ENCODE data around the gene EIPR1.
"Not testable (repeated sequence)": the region's sequence is repeated elsewhere in the genome, so short reads cannot be mapped to it uniquely, and the experiment has no call there.

Gene EIPR1

DNA sequence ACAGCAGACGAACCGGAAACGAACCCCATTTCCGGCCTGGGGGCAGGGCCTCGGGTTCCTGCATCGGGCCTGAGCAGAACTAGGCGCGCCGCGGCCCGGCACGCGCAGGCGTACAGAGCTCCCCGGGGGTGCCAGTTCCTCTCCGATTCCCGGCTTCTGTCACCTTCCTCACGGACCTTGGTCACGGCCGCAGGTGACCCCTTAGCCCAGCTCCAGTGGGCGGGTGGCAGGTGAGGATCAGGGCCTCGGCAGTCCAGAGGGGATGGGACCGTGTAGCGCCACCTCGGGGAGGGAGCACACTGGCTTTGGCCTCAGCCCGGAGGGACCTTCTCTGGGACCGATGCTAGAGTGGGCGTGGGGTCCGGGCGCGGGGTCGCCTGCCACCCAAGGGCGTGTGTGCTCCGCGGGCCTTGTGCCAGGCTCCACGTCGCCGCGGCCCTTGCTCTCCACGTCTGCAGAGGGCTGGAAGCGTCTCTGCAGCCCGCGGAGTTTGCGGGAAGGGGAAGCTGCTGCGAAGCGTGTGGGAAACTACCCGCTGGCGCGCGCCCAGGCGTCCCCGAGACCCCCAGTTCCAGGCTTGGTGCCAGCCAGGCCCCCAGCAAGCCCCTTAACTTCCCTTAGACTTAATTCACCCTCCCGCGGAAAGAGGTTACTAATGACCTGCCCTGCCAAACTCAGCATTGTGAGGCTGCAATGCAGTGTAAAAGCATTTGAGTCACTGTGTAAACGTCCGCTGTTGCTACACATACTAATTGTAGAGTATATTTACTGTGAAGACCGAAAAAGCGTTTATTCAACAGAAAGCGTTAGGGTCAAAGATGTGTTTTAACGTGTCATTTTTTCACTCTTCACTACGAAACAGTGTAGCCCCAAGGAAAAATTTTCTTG, 2.3 kb upstream of the EIPR1 start, which contains the start of gene TRAPPC12:
Gene TRAPPC12 (plus strand): TSS at position 48 of the 888 bp plus-strand sequence. CDS start 7,930 bp downstream, outside the sequence.
- H3K4me1 ChIP-seq: peaks cover 35 to 45% (median 40%) of the 10 kb centered on the region in 10 experiments
- H3K4me3 ChIP-seq: peak within 1 kb of the TSS; percentile 81 to 97 (median 88)
- peak within 1 kb of the TSS; percentile 86 to 95 (median 91) for H3K9ac ChIP-seq
- H3K27me3 ChIP-seq: no peaks in the 10 kb centered on the region
- peak within 1 kb of the TSS; percentile 79 to 94 (median 89) for H3K27ac ChIP-seq
- no peak for TF ChIP-seq Cebpa-rat (IDR thresholded peaks at IDR 0.05)
- peaks cover 13 to 41% (median 30%) of the 10 kb centered on the region in 11 experiments; a peak in 20 of 22 replicates for H3K36me3 ChIP-seq
- H3K9me3 ChIP-seq (replicated peaks in 1 of 11): no peaks in the 10 kb centered on the region
- H3K4me2 ChIP-seq: peak within 1 kb of the TSS; percentile 86 to 97 (median 94)
- H4K20me1 ChIP-seq: no peaks in the 10 kb centered on the region; a peak in 2 of 22 replicates

DNA sequence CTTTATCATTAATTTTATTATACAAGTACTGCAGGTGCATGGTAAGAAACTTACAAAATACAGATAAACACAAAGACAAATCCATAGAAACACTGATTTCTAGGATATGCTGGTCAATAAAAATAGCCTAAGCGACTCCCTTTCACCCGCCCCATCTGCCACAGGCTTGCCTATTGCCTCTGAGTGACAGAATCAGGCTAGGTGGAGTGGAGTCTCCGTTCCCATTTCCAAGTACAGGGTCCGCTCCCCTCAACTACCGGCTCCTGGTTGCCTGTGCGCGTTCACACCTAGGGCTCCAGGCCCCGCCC, 1.7 kb upstream of the EIPR1 start:
- H3K36me3 ChIP-seq: peaks cover 13 to 38% (median 29%) of the 10 kb centered on the region in 11 experiments; a peak in 20 of 22 replicates
- peaks cover 35 to 45% (median 40%) of the 10 kb centered on the region in 10 experiments for H3K4me1 ChIP-seq
- no peaks in the 10 kb centered on the region for H3K9me3 ChIP-seq (replicated peaks in 1 of 11)
- H3K4me2 ChIP-seq: peak overlapping the region; percentile 86 to 97 (median 94)
- H3K9ac ChIP-seq: peak overlapping the region; percentile 84 to 95 (median 91)
- H3K27me3 ChIP-seq: no peaks in the 10 kb centered on the region
- peak overlapping the region; percentile 73 to 94 (median 84) for H3K4me3 ChIP-seq
- H4K20me1 ChIP-seq: no peaks in the 10 kb centered on the region; a peak in 2 of 22 replicates
- peak overlapping the region; percentile 79 to 94 (median 89) for H3K27ac ChIP-seq
- TF ChIP-seq Cebpa-rat (IDR thresholded peaks at IDR 0.05): no peak

DNA sequence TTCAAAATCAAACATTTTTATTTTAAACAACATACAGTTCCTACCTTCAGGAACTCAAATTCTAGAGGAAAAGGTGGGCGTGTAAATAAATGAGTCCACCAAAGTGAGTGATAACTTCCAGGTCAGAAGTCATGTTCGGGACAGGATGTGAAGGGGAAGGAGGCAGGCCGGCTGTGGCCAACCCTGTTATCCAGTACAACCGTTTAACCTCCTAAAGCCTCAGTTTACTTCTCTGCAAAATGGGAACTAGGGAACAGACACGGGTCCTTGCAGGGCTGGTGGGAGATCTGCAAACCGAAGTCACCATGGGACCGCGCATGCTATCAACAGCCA, 373 bp downstream of the EIPR1 start:
- Histone ChIP-seq H3K4me3 (peak overlapping the region; percentile 75 to 97 (median 85)), H3K36me3 (peaks cover 4 to 23% (median 14%) of the 10 kb centered on the region in 11 experiments; a peak in 18 of 22 replicates), H3K27ac (peak overlapping the region; percentile 45 to 94 (median 88); a peak in 21 of 22 replicates), H3K4me2 (peak overlapping the region; percentile 84 to 97 (median 95)), H3K9ac (peak overlapping the region; percentile 72 to 89 (median 85)), H3K27me3 (no peaks in the 10 kb centered on the region), H3K9me3 (replicated peaks in 1 of 11) (no peaks in the 10 kb centered on the region), H4K20me1 (no peaks in the 10 kb centered on the region), H3K4me1 (peaks cover 35 to 45% (median 40%) of the 10 kb centered on the region in 10 experiments)
- TF ChIP-seq Cebpa-rat (IDR thresholded peaks at IDR 0.05): no peak

DNA sequence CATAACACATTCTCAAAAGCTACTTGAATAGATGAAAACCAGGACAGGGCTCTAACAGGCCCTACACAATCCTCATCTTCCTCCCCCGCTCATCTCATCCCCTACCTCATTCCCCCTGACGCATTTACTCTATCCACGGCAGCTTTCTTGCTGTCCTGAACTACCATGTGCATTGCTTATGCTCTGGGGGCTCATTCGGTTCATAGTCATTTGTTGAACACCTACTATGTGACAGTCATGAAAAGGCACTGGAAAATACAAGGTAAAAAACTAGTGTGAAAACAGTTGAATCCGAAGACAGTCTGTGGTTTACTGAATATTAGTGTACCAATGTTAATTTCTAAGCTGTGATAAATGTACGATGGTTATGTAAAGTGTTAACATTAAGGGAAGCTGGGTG, 797 bp downstream of the EIPR1 start:
- Histone ChIP-seq H3K27me3 (no peaks in the 10 kb centered on the region), H3K9ac (peak overlapping the region; percentile 72 to 89 (median 85); a peak in 21 of 22 replicates), H3K36me3 (peaks cover 4 to 18% (median 11%) of the 10 kb centered on the region in 11 experiments; a peak in 15 of 22 replicates), H4K20me1 (no peaks in the 10 kb centered on the region), H3K4me2 (peak overlapping the region; percentile 84 to 97 (median 95)), H3K27ac (peak overlapping the region; percentile 45 to 94 (median 88); a peak in 21 of 22 replicates), H3K9me3 (replicated peaks in 1 of 11) (no peaks in the 10 kb centered on the region), H3K4me3 (peak overlapping the region; percentile 75 to 97 (median 85)), H3K4me1 (peaks cover 35 to 45% (median 40%) of the 10 kb centered on the region in 10 experiments)
- TF ChIP-seq Cebpa-rat (IDR thresholded peaks at IDR 0.05): no peak

DNA sequence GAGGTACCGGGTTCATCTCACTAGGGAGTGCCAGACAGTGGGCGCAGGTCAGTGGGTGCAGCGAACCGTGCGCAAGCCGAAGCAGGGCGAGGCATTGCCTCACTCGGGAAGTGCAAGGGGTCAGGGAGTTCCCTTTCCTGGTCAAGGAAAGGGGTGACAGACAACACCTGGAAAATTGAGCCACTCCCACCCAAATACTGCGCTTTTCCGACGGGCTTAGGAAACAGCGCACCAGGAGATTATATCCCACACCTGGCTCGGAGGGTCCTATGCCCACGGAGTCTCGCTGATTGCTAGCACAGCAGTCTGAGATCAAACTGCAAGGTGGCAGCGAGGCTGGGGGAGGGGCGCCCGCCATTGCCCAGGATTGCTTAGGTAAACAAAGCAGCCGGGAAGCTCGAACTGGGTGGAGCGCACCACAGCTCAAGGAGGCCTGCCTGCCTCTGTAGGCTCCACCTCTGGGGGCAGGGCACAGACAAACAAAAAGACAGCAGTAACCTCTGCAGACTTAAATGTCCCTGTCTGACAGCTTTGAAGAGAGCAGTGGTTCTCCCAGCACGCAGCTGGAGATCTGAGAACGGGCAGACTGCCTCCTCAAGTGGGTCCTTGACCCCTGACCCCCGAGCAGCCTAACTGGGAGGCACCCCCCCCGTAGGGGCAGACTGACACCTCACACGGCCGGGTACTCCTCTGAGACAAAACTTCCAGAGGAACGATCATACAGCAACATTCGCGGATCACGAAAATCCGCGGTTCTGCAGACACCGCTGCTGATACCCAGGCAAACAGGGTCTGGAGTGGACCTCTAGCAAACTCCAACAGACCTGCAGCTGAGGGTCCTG, 8.1 kb downstream of the EIPR1 start:
- H3K4me1 ChIP-seq: peaks cover 0 to 10% (median 8%) of the 10 kb centered on the region in 10 experiments; a peak in 13 of 20 replicates
- peaks cover 5 to 22% (median 16%) of the 10 kb centered on the region in 11 experiments; a peak in 17 of 22 replicates for H3K36me3 ChIP-seq
- not testable (repeated sequence) for H3K9ac ChIP-seq, H3K27me3 ChIP-seq, H3K4me3 ChIP-seq, H3K27ac ChIP-seq, H3K4me2 ChIP-seq
- peaks cover 9 to 32% (median 22%) of the 10 kb centered on the region in 11 experiments; a peak in 20 of 22 replicates for H3K9me3 ChIP-seq (replicated peaks in 1 of 11)
- H4K20me1 ChIP-seq: peaks cover 0 to 11% (median 0%) of the 10 kb centered on the region in 11 experiments; a peak in 3 of 22 replicates

DNA sequence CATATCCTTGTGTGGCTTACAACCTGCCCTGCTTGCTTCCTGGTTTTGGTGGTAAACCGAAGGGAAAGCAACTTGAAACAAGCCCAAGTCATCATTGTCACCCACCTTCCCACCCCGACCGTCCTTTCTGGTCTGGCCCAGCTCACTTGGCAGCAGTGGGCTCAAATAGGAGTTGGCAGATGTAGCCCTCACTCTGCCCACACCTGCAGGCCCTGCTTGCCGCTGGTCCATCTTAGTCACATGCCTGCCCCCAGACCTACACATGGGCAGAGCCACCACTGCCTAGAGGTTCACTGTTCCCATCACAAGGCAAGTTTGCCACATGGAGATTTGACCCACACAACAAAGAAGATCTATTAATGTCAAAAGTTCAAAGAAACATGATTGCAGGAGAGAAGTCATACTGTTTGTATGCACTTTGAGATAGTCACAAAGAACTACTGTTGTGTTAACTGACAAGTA, 9.3 kb downstream of the EIPR1 start:
- no peak overlapping the region for H3K9ac ChIP-seq

DNA sequence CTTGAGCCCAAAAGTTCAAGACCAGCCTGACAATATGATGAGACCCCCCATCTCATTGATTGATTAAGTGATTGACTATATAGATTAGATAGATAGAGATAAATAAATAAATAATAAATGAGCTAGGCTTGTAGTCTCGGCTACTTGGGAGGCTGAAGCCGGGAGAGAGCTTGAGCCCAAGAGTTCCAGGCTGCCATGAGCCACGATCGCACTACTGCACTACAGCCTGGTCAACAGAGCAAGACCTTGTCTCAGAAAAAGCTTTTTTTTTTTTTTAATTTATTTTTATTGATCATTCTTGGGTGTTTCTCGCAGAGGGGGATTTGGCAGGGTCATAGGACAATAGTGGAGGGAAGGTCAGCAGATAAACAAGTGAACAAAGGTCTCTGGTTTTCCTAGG, 12.4 kb downstream of the EIPR1 start:
- no peak overlapping the region for H3K9ac ChIP-seq
- TF ChIP-seq Cebpa-rat (IDR thresholded peaks at IDR 0.05): no peak
- no peak overlapping the region for H3K27ac ChIP-seq
- H3K4me2 ChIP-seq: no peak overlapping the region
- H3K4me1 ChIP-seq: peaks cover 27 to 42% (median 39%) of the 10 kb centered on the region in 10 experiments
- H3K9me3 ChIP-seq (replicated peaks in 1 of 11): peaks cover 9 to 32% (median 22%) of the 10 kb centered on the region in 11 experiments; a peak in 20 of 22 replicates
- peaks cover 5 to 22% (median 16%) of the 10 kb centered on the region in 11 experiments; a peak in 17 of 22 replicates for H3K36me3 ChIP-seq
- H3K4me3 ChIP-seq: no peak overlapping the region
- peaks cover 0 to 52% (median 29%) of the 10 kb centered on the region in 11 experiments; a peak in 16 of 22 replicates for H4K20me1 ChIP-seq
- no peaks in the 10 kb centered on the region for H3K27me3 ChIP-seq

More for the DNA sequence above, 9.3 kb downstream of the EIPR1 start:
- Histone ChIP-seq H3K4me1 (peaks cover 2 to 12% (median 10%) of the 10 kb centered on the region in 10 experiments), H3K4me2 (no peak overlapping the region), H4K20me1 (peaks cover 0 to 22% (median 3%) of the 10 kb centered on the region in 11 experiments; a peak in 10 of 22 replicates), H3K36me3 (peaks cover 5 to 22% (median 16%) of the 10 kb centered on the region in 11 experiments; a peak in 17 of 22 replicates), H3K27me3 (no peaks in the 10 kb centered on the region), H3K27ac (no peak overlapping the region), H3K9me3 (replicated peaks in 1 of 11) (peaks cover 9 to 32% (median 22%) of the 10 kb centered on the region in 11 experiments; a peak in 20 of 22 replicates), H3K4me3 (no peak overlapping the region)
- no peak for TF ChIP-seq Cebpa-rat (IDR thresholded peaks at IDR 0.05)

All from BLaER1 treated with 17β-estradiol and CSF1 and Interleukin-3, amounts not matched to agents 10 nM and 100 nM (cell line).